PC-3 (cell line): ENCODE measurements around the gene FOXK1. TPM values are rescaled to one million over a fixed set of nuclear protein-coding genes. Genes with fewer than 3 reads are reported as not detected.

ENCODE experiments used
- ATAC-seq: fragments of 200-7000 bp; cut with Tn5 transposase; 2 replicates; pipeline ENCODE4 v1.9.1; 2020; ENCODE audit warnings: mild to moderate bottlenecking, moderate library complexity
- BruUV-seq: library from RNA; stranded (reverse); fragments of 400-500 nt; replicated peaks from 2 replicates; lab custom pipeline; 2021; lab: Mats Ljungman, UMichigan
- CTCF ChIA-PET: fragments of 300-600 bp; sonication (Branson Sonifier 250); formaldehyde crosslinking; loops from one replicate; lab custom pipeline; 2022; ENCODE audit warnings: antibody characterized with exemption; lab: Charles Lee
- POLR2A ChIA-PET: fragments of 300-600 bp; sonication (Branson Sonifier 250); formaldehyde crosslinking; loops from one replicate; lab custom pipeline; 2022; ENCODE audit warnings: antibody characterized with exemption; ENCODE audit not compliant: unreplicated experiment; lab: Charles Lee
- DNase-seq: peaks from one replicate; pipeline ENCODE4 v3.0.0-alpha.2; 2015
- H2AFZ ChIP-seq: fragments of 300-600 bp; sonication (generic); 2 replicates; pipeline ENCODE4 v1.6.0; 2016; ENCODE audit warnings: antibody characterized with exemption, low read length
- H3F3A ChIP-seq: fragments of 300-600 bp; sonication (generic); one replicate; pipeline ENCODE4 v1.6.0; 2017; ENCODE audit warnings: antibody characterized with exemption, low read length, control low read depth, mild to moderate bottlenecking; ENCODE audit not compliant: unreplicated experiment
- H3K27ac ChIP-seq: fragments of 300-600 bp; sonication (generic); 2 replicates; pipeline ENCODE4 v1.5.1; 2016; ENCODE audit warnings: mild to moderate bottlenecking, low read length
- H3K27me3 ChIP-seq: fragments of 300-600 bp; sonication (generic); 2 replicates; pipeline ENCODE4 v1.6.1; 2016; ENCODE audit warnings: low read length, mixed read lengths
- H3K36me3 ChIP-seq: fragments of 300-600 bp; sonication (generic); 2 replicates; pipeline ENCODE4 v1.6.1; 2016; ENCODE audit warnings: low read depth, mixed run types, low read length, mixed read lengths
- H3K4me1 ChIP-seq: fragments of 300-600 bp; sonication (generic); 2 replicates; pipeline ENCODE4 v1.5.1; 2016; ENCODE audit warnings: low read length; ENCODE audit not compliant: insufficient read depth
- H3K4me2 ChIP-seq: fragments of 300-600 bp; sonication (generic); 2 replicates; pipeline ENCODE4 v1.6.0; 2016; ENCODE audit warnings: low read length
- H3K4me3 ChIP-seq: fragments of 300-600 bp; sonication (generic); 2 replicates; pipeline ENCODE4 v1.5.1; 2016; ENCODE audit warnings: mild to moderate bottlenecking, low read length, mixed read lengths
- H3K79me2 ChIP-seq: fragments of 300-600 bp; sonication (generic); 2 replicates; pipeline ENCODE4 v1.6.1; 2017; ENCODE audit warnings: low read length, mixed read lengths
- H3K9ac ChIP-seq: fragments of 300-600 bp; sonication (generic); 2 replicates; pipeline ENCODE4 v1.6.0; 2016; ENCODE audit warnings: mild to moderate bottlenecking, low read length
- H3K9me2 ChIP-seq: fragments of 300-600 bp; sonication (generic); replicated peaks from 2 replicates; pipeline ENCODE4 v1.6.1; 2016; ENCODE audit warnings: mixed run types, low read length, mixed read lengths
- H3K9me3 ChIP-seq: fragments of 300-600 bp; sonication (generic); 2 replicates; pipeline ENCODE4 v1.6.1; 2016; ENCODE audit warnings: low read length, mixed read lengths
- H4K20me1 ChIP-seq: fragments of 300-600 bp; sonication (generic); 2 replicates; pipeline ENCODE4 v1.6.1; 2016; ENCODE audit warnings: low read length, mixed read lengths
- EZH2 ChIP-seq: fragments of 300-600 bp; sonication (generic); IDR thresholded peaks from one replicate; pipeline ENCODE4 v1.6.1; 2017; ENCODE audit warnings: antibody characterized with exemption, mild to moderate bottlenecking, low read length; ENCODE audit not compliant: unreplicated experiment
- EZH2phosphoT487 ChIP-seq: fragments of 300-600 bp; sonication (generic); IDR thresholded peaks from 2 replicates; pipeline ENCODE4 v1.6.1; 2018; ENCODE audit warnings: mild to moderate bottlenecking, antibody characterized with exemption, low read length, borderline replicate concordance
- intact Hi-C: fragments of 100-400 bp; cut with micrococcal nuclease; formaldehyde crosslinking; loops from 2 replicates; pipeline ENCODE4 v1.9.0; 2023
- total RNA-seq: library from RNA; depleted of rRNA; stranded (reverse); fragments of >200 nt; gene quantifications from 2 replicates; pipeline ENCODE4 v1.2.3, GENCODE V29; 2014
- TF ChIP-seq, protein P1 (sequence below): fragments of 300-600 bp; sonication (generic); conservative IDR thresholded peaks from 2 replicates; pipeline ENCODE4 v1.5.1; 2017; ENCODE audit warnings: antibody characterized with exemption, low read depth, mild to moderate bottlenecking, low read length

FOXK1 gene
- total RNA-seq, 1 experiment from 2014 or later, result 13.2 TPM

GRCh38 chr7:4749798-4750197 lies 67.7 kb downstream of the FOXK1 start:
- no peak overlapping the region for H3K4me3 ChIP-seq
- no peaks in the 10 kb centered on the region for H3K9me3 ChIP-seq
- intact Hi-C loops, result no loop called here
- DNase-seq, result no peak
- ATAC-seq, result no peak
- no peak overlapping the region for H3K4me2 ChIP-seq
- H3K9ac ChIP-seq, result no peak overlapping the region
- H2AFZ ChIP-seq, result no peak overlapping the region
- peaks cover 12% of the 10 kb centered on the region; the same call in 1 of the 2 replicates for H3K4me1 ChIP-seq
- TF ChIP-seq EZH2phosphoT487 (no peak), EZH2 (no peak)
- TF ChIP-seq, protein P1, sequence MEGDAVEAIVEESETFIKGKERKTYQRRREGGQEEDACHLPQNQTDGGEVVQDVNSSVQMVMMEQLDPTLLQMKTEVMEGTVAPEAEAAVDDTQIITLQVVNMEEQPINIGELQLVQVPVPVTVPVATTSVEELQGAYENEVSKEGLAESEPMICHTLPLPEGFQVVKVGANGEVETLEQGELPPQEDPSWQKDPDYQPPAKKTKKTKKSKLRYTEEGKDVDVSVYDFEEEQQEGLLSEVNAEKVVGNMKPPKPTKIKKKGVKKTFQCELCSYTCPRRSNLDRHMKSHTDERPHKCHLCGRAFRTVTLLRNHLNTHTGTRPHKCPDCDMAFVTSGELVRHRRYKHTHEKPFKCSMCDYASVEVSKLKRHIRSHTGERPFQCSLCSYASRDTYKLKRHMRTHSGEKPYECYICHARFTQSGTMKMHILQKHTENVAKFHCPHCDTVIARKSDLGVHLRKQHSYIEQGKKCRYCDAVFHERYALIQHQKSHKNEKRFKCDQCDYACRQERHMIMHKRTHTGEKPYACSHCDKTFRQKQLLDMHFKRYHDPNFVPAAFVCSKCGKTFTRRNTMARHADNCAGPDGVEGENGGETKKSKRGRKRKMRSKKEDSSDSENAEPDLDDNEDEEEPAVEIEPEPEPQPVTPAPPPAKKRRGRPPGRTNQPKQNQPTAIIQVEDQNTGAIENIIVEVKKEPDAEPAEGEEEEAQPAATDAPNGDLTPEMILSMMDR, result no peak
- H3K79me2 ChIP-seq, result peaks cover 37% of the 10 kb centered on the region
- BruUV-seq, result no TSS peak
- CTCF ChIA-PET, result interaction anchor here (0.7 kb wide), 1 partner anchor 25 kb away, joined by 3 read pairs; no protein-coding TSS in a partner anchor
- H3K27me3 ChIP-seq, result no peaks in the 10 kb centered on the region
- POLR2A ChIA-PET, result no interaction called here
- no peak overlapping the region for H3K27ac ChIP-seq
- no peaks in the 10 kb centered on the region for H3K36me3 ChIP-seq
- peaks cover 5% of the 10 kb centered on the region for H3F3A ChIP-seq
- no peaks in the 10 kb centered on the region for H4K20me1 ChIP-seq
- no peaks in the 10 kb centered on the region for H3K9me2 ChIP-seq

- no peak for DNase-seq
- no peak overlapping the region for H3K27ac ChIP-seq
- H3K4me3 ChIP-seq, result no peak overlapping the region
- H2AFZ ChIP-seq, result no peak overlapping the region
- no peak overlapping the region for H3K4me2 ChIP-seq
- H3K9me2 ChIP-seq, result no peaks in the 10 kb centered on the region
- H4K20me1 ChIP-seq, result no peaks in the 10 kb centered on the region
- intact Hi-C loops, result no loop called here
- no peaks in the 10 kb centered on the region for H3K9me3 ChIP-seq
- TF ChIP-seq, protein P1, result no peak
- TF ChIP-seq EZH2, result no peak
- TF ChIP-seq EZH2phosphoT487, result no peak
- no peaks in the 10 kb centered on the region for H3K27me3 ChIP-seq
- no peak for ATAC-seq
- ChIA-PET CTCF (no interaction called here), POLR2A (no interaction called here)
- peaks cover 28% of the 10 kb centered on the region for H3K79me2 ChIP-seq
- no peak overlapping the region for H3K9ac ChIP-seq
- H3K4me1 ChIP-seq, result 0 out of 2 replicates have a peak, but pooled peaks cover under 1% of the 10 kb centered on the region
- H3K36me3 ChIP-seq, result no peaks in the 10 kb centered on the region
- H3F3A ChIP-seq, result no peaks in the 10 kb centered on the region
- no TSS peak for BruUV-seq
Observed at GRCh38 chr7:4751398-4751947, 69.4 kb downstream of the FOXK1 start.
